CD4-positive, alpha-beta T cell treated with Interleukin-17A for 1 hour (primary cell): ENCODE data around the gene WDR26.
"Not testable (repeated sequence)": the region's sequence is repeated elsewhere in the genome, so short reads cannot be mapped to it uniquely, and the experiment has no call there.

ENCODE experiments used
- DNase-seq: peaks from one replicate; pipeline ENCODE4 v3.0.0-alpha.2; 2020

Gene WDR26

DNA sequence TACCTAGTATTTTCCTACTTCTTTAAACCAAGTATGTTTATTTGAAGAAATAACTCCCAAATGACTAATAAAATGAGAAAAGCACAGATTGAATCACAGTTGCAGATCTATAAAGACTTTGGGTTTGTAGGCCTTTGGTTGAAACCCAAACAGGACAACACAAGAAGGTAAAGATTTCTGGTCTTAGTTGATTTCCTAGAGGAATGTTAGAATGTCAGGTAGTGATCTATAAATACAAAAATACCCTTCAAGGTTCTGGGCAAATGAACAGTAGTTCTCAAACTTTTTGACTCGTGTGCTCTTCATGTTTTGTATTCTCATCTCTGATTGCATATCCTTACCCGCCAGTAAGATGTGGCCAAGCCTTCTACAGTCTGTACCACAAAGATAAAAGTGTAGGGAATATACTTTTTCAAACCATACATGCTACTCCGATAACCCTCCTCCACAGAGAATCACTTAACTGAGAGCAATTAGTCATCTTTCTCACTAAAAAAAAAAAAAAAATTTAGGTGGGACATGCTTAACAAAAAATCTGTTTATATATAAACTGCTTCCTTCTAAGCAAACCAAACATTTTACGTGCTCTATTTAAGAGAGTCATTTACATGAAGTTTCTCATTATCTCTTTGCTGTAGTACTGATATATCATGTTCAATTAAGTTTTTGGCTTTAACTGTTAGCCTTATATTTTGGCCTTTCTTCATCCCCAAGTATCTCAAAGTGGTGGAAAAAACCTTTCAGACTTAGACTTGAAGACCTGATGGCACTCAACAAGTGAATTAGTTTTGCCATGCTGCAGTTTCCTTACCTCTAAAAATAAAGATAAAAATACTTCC is 42.0 kb downstream of the WDR26 start:
- DNase-seq: no peak

DNA sequence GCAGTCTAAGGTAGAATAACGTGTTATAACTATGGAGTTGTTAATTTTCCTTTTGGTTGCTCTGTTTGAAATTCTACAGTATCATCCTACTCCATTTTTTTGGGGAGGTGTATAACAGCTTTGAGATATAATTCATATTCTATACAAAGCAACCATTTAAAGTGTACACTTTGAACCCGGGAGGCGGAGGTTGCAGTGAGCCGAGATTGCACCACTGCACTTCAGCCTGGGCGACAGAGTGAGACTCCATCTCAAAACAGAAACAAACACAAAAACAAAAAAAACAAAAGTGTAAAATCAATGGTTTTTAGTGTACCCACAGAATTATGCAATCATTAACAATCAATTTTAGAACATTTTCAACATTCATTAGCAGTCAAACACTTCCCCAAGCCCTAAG is 44.1 kb downstream of the WDR26 start:
- DNase-seq: no peak

DNA sequence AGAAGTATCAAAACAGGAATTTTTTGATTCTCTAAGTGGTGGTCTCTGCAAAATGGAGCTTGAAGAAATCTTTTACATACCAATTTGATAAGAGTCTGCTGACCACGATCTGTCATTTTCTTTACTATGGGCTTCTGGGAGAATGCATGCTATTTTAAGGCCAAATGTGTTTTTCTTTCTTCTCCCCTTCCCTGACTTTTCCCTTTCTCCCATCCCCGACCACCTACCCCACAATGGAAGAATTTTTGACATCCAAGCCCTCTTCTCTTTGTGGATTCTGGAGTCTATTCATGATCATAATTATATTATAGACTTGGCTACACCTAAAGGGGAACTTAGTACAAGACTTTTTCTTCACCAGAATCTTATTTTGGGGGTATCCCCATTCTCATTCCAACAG is 46.7 kb downstream of the WDR26 start:
- no peak for DNase-seq

DNA sequence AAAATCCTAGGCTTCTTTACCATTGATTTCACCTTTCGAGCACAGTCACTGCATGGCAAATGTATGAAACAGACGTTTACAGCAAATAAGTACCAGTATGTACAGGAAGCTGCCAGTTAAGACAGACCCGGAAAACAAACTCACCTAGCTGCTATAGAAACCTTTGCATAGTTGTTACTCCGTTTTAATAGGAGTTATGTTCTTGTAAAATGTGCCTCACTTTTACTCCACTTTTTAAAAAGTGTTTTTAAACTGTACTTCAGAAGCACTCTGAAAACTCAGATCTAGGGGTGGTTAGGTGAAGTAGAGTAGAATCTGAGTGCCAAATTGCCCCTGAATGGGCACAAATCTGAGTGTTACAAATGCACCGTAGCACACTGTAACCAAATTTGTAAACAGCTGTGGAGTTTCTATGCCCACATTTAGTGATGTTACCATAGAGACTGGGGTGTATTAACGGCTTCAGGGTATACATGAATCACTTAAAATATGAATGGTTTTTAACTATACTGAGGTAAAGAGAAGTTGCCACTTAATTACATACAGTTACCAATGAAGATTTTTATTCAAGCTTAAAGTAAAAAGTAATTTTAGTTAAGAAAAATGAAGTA is 47.2 kb downstream of the WDR26 start:
- DNase-seq: peak; percentile 57

DNA sequence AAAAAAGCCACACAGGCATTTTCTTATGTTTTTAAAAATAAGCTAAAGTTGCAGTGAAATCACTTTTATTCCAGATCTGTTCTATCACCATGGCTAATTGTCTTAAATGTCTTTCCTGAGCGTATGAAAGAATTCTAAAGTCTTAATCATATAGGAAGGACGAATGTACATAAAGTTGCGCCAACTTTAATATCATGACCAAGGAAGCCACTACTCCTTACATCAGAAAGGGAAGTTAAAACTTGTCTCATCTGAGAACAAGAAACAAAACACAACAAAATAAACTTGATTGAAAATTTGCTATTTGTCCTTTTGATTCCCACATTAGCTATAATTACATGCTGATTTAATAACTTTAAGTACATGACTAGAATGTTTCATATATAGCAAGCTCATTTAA is 51.4 kb downstream of the WDR26 start:
- DNase-seq: no peak

DNA sequence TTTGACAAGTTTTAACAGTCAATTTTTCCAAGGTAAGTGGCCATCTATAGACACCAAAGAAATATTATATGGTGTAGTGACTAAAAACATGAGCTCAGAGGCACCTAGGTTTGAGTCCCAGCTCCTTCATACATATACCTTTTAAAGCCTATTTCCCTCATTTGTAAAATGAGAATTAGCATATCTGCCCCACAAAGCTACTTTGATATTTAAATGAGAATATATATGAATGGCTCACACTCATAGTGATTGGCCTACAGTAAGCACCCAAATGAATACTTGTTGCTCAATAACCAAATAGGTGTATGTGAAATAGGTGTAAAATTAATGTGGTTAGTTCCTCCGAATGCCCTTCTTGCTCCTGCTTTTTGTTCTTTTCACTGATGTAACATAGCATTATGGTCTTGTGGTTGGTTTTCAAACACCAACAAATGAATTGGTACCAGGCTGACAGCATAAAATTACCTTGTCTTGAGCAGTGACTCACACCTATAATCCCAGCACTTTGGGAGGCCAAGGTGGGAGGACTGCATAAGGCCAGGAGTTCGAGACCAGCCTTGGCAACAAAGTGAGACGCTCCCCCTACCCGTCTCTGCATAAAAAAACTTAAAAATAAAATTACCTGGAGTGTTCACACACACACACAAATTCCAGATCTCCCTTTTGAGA is 52.6 kb downstream of the WDR26 start:
- DNase-seq: peak; percentile 25

DNA sequence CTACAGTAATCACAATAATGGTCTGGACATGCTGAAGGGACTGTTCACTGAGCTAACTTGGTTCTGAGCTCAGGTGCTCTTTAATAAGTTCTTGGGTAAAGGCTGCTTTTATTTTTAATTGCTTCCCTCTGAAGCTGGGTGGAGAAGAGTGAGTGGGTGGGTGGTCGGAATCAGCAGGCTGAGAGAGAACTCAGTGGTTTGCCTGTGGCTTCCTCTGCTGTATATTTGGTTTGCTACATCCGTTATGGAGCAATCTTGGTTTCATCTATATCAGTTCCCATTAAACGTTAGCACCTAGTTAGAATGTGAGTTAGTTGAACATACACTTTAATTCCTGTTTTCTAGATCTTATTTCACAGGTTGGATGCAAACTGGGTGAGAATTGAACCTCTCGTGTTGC is 54.6 kb downstream of the WDR26 start:
- DNase-seq: peak; percentile 71

DNA sequence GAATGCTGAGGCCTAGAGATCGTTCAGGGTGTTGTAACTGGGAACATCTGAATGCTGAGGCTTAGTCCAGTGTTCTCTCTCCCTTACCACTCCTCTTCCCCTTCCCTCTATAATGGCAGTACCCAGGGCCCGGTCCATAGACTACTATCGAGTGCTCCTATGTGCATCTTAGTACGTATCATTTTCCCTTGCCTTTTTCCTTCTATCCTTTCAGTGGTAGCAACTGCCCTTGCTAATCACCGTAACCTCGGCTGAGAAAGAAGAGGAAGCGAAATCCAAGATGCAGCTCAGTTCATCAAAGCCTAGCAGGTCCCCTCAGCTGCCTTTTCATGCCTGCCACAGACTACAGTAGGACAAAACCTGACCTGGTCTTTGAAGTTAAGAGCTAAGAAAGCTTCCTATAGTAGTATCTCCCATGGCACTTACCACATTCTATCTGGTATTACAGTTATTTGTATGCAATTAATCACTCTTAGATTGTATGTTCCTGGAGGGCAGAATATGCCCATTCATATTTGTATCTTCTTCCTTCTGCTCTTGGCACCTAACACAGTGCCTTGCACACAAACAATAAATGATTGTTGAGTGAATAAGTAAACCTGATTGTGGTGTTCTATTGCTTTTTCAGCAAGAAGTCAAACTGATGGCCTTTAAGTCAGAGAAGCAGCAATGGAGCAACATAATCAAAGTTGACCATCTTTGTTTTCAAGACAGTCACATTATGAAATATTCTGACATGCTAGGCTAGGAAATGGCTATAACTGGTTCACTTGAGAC is 55.6 kb downstream of the WDR26 start:
- DNase-seq: no peak

DNA sequence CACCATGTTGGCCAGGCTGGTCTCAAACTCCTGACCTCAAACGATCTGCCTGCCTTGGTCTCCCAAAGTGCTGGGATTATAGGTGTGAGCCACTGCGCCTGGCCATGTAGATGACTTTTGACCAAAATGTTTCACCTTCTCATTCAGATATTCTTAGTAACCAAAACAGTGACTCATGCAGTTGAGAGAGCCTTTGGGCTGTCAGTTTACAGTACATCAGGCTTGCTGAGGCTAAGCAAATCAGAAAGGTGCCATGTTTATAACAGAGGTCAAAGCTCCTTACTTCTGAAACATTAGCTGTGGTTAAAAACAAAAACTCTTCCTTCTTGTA is 57.0 kb downstream of the WDR26 start:
- DNase-seq: peak; percentile 45

DNA sequence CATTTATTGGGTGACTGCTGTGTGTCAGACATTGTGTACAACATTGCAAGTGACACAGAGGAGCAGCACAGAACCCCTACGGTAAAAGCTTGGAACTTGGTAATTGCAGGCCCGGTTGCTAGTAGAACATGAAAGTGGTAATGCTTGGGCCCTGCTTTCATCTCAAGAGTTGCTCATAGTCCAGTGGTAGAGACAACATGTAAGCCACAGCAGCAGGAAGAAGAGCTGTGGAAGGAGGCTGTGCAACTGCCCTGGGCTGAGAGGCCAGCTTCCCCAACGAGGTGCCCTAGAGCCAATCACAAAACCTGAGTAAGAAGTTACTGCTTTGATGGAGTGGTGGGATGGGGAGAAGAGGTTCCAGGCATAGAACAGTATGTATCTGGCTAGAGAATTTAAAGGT is 59.5 kb downstream of the WDR26 start:
- DNase-seq: no peak

DNA sequence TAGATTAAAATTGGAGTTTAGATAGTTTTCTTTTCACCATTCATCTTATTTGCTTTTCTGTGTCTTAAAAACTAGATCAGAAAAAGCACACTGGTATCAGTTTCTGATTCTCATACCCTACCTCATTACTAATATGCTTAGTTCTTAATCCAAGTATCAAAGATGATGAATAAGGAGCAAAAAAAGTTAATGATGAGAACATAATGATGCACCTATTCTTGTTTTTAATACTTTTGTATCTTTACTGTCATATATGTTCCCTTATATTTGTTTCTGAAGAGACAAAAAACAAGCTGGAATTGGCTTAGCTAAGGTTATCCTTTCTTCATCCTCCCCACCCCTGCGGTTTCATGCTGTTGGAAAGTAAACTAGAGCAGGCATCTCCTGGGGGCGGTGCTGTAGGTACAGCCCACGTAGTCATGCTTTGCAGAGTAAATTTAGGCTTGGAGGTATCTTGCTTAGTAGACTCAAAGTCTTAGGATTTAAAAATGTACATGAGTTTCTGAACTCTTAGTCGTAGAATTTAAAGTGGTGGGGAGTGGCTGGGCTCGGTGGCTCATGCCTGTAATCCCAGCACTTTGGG is 61.5 kb downstream of the WDR26 start:
- no peak for DNase-seq

DNA sequence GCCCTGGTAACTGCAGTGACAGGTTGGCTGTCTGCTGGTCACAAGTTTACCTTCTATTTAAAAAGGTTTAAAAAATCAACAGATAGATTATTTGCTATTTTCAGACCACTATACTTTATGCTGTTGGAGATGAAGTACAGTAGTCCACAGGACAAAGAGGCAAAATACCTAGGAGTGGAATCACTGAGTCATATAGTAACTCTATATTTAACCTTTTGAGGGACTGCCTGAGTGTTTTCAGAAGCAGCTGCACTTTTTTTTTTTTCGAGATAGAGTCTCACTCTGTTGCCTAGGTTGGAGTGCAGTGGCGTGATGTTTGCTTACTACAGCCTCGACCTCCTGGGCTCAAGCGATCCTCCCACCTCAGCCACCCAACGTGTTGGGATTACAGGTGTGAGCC is 66.2 kb downstream of the WDR26 start:
- DNase-seq: no peak

DNA sequence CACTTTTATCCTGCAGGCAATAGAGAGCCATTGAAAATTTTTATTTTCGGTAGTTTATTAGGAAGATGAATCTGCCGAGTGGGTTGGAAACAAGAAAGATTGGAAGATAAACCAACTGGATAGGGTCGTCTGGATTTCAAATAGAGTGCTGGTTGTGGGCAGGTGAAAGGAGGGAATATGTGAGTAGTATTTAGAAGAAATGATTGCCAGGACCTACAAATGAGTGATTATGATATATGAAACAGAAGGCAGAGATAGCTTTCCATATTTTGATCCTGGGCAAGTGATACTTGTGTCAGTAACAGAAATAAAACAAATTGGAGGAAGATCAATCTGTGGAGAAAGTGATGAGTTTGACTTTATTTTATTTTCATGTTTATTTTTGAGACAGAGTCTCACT is 75.4 kb downstream of the WDR26 start:
- no peak for DNase-seq

DNA sequence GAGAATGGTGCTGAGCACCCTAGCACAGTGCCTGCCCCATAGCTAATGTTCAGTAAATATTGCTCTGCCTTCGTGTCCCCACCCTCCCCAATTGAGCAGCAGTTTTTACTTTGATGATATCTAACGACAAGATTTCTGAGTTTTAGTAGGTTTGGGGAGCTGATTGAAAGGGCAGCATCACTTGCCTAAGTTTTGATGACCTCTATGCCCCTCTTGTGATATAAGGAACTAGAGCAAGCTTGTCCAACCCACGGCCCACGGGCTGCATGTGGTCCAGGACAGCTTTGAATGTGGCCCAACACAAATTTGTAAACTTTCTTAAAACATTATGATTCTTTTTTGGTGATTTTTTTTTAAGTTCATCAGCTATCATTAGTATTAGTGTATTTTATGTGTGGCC is 76.4 kb downstream of the WDR26 start:
- DNase-seq: no peak

DNA sequence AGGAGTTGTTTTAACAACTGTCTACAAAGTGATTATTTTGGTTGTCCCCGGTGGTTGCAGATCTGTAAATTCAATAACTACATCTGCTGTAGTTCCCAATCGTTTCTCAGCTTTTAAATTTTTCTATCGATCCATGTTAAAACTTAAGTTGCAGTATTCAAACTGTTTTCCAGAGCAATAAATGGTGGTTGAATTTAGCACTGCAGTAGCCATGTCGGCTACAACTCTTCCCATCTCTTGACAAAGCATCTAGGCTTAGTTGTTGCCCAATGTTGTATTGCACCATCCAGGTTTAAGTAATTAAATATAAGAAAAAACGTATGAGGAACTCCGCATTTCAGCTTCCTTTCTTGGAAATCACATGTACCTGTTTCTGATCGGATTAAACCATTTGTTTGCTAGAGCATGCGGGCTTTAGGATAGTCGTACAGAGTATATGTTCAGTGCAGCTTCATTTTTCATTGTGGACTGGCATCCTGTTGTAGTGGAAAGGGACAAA is 76.9 kb downstream of the WDR26 start:
- no peak for DNase-seq

DNA sequence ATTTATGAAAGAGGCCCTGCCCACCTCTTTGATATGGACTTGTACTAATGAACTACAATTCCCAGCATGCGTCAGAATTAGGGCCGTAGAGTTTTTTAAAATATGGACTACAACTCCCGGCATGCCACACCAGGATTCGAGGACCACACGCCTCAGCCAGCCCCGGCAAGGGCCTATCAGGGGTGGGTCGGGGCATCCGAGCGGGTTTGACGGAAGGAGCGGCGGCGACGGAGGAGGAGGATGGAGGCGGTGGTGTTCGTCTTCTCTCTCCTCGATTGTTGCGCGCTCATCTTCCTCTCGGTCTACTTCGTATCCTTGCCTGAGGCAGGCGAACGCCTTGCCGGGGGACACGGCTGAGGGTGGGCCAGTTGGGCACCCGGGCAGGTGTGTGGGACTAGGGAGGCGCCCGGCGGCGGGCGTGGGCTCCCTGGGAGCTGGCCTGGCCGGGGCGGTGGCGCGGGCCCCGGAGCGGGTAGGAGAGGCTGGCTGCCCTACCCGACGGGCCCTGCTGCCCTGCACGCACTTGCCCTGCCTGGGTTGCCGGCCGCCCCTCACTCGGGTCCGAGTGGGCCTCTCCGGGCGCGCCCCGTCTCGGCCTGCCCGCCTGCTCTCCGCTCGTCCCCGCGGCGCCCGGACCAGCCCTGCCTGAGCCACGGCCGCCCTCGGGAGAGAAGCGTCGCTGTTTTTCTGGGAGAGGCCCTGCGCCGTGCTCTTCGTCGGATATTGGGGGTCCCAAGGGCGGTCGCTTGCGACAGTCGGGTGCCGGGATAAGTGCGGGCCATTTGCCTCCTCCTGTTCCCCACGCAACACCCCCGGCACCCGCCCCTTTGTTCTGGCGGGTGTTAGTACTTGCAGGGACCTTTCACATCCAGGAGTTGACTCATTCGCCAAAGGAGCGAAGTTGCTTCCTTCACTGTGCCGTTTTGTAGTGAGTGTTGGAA is 77.6 kb downstream of the WDR26 start, which contains the start of gene CNIH4:
Gene CNIH4 (plus strand): TSS at position 195 of the 941 bp plus-strand sequence. CDS start 46 bp downstream, at position 241.
- DNase-seq: peak; percentile 95

DNA sequence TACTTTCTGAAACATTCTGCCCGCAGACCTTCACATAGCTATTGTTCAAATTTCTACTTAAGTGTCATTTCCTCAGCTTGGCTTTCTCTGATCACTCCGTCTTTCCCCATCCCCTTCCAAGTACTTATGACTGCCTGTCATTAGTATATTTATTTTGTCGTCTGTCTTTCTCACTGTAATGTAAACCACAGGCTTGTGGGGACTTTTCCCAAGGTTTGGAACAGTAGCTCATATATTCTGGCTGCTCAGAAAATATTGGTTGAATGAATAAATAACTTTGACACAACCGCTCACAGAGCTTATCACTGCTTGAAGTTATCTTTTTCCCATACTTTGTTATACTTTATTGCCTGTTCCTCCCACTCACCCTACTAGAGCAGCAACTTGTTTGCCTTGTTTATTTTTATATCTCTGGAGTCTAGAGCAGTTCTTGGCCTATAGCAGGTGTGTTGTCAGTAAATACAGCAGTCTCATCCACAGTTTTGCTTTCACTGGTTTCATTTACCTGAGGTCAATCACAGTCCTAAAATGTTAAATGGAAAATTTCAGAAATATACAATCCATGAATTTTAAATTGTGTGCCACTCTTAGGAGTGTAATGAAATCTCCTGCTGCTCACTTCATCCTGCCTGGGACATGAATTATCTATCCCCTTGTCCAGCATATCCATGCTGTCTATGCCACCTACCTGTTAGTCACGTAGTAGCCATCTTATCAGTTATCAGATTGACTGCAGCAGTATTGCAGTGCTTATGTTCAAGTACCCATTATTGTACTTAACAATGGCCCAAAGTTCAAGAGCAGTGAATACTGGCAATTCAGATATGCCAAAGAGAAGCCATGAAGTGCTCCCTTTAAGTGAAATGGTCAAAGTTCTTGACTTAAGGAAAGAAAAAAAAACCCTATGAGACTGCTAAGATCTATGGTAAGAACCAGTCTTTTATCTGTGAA is 80.3 kb downstream of the WDR26 start:
- no peak for DNase-seq

DNA sequence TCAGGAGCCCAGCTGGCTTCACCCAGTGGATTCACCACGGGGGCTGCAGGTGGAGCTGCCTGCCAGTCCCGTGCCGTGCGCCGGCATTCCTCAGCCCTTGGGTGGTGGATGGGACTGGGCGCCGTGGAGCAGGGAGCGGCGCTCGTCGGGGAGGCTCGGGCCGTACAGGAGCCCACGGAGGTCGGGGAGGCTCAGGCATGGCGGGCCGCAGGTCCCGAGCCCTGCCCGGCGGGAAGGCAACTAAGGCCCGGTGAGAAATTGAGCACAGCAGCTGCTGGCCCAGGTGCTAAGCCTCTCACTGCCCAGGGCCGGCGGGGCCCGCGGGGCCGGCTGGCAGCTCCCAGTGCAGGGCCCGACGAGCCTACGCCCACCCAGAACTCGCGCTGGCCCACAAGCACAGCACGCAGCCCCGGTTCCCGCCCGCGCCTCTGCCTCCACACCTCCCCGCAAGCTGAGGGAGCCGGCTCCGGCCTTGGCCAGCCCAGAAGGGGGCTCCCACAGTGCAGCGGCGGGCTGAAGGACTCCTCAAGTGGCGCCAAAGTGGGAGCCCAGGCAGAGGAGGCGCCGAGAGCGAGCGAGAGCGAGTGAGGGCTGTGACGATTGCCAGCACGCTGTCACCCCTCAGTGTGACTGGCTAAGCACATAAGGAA is 82.0 kb downstream of the WDR26 start:
- not testable (repeated sequence) for DNase-seq

DNA sequence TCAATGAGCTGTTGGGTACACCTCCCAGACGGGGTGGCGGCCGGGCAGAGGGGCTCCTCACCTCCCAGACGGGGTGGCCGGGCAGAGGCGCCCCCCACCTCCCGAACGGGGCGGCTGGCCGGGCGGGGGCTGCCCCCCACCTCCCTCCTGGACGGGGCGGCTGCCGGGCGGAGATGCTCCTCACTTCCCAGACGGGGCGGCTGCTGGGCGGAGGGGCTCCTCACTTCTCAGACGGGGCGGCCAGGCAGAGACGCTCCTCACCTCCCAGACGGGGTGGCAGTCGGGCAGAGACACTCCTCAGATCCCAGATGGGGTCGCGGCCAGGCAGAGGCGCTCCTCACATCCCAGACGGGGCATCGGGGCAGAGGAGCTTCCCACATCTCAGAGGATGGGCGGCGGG is 84.9 kb downstream of the WDR26 start:
- DNase-seq: not testable (repeated sequence)

DNA sequence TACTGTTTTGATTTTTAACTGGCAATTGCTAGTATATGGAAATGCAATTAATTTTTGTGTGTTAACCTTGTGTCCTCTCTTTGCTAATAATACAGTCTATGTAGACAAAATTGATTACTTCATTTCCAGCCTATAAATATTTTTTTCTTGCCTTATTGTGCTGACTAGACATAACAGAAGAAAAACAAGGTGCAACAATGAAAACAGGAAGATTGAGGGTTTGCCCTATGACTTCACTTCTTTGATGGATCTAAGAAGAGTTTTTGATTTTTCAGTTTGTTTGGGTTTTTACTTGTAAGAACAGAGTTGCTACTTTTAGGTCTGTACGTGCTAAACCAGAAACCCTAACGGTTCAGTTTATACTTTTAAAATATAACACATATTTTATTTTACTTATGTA is 86.5 kb downstream of the WDR26 start:
- peak; percentile 25 for DNase-seq
